Measurements from ENCODE around the gene DCTPP1.
"Not testable (repeated sequence)": the region's sequence is repeated elsewhere in the genome, so short reads cannot be mapped to it uniquely, and the experiment has no call there.

The DCTPP1 gene

DNA sequence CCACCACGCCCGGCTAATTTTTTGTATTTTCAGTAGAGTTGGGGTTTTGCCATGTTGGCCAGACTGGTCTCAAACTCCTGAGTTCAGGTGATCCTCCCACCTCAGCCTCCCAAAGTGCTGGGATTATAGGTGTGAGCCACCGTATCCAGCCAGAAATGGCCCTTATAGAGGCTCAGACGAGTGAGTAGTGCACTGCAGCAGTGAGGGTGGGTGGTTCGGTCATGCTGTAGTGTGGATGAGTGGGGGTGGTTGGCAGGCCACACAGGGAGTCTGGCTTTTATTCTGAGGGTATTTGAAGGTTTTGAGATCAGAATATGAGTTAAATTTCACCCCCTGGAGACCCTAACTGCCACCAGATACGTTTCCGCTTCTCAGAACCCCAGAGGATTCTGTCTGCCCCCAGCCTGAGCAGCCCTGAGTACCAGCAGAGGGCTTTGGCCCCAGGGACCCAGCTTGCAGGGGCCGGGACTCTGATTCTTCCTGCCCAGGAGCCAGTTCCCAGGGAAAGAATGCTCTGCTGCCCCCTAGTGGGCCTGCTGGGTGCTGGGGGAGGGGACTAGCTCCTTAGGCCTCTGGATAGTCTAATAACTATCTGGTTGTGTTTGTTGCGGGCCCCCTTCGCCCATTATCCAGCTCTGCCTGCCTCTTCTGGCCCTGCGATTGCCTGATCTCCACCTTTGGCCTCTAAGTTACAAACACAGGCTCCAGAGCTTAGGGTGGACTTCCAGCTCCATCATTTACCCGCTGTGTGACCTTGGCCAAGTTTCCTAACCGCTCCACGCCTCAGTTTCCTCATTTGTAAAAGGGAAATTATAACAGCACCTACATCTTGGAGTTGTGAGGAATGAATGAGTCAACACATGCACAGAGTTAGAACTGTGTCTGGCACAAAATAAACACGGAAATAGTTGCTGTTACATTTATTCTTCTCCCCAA, 20.4 kb downstream of the DCTPP1 start:
- peak; percentile 59 to 72 for DNase-seq

DNA sequence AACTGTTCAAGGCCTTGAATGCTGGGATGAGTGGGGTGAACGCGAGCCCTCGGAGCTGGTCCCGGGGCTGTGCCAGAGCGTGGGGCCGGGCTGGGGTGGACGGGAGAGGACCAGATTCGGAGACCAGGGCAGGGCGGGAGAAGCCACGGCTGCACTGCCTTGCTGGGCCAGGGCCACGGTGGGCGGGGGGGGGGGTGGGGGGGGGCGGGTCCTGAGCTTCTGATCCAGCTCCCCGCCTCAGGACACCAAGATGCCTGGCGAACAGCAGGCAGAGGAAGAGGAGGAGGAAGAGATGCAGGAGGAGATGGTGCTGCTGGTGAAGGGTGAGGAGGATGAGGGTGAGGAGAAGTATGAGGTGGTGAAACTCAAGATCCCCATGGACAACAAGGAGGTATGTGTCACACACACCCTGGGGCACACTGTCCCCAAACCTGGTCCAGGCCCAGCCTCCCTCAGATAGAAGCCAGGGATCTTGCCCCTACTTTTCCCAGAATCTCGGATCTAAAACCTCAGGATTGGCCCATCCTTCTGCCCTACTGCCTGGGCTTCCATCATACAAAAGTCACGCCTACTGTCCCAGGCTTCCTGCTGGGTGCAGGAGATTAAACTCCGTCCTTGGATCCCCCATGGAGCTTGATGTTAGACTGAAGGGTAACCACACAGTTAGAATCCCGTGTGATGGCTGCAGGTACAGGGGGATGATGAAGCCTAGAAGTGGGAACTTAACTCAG, 21.9 kb downstream of the DCTPP1 start:
- DNase-seq: no peak

DNA sequence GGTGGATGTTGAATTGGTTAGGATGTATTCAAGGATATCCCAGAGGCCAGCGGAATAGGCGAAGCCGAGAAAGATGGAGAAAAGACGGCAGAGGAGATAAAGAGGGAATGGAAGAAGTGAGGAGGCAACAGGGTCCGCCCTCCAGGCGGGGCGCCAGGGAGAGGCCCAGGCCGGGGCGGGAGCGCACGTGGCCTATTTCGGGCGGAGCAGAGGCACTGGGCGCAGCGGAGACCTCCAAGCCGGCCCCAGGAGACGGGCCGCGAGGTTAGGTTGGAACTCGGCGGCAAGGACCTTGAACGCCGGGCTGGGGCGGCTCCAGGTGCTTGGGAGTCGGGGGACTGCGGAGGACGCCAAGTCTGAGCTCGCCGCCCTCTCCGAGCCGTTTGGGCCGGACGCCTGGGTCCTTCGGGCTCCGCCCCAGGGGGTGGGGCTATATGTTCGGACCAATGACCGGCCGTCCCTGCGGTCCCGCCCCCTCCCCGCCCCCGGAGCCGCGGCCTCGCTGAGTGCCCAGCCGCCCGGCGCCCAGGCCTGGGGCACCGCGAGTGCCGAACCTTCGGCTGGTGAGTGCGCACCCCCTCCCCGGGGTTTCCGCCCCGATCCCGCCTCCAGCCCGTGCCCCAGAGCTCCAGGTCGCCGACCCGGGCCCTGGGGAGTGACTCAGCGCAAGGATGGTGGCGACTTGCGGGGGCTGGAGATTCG, 22.6 kb downstream of the DCTPP1 start, which contains the start of gene ZNF771:
Gene ZNF771, plus strand, starts transcription at position 505 of the 702 bp plus-strand sequence. CDS start 448 bp downstream, outside the sequence.
- DNase-seq: peak; percentile 60 to 61

DNA sequence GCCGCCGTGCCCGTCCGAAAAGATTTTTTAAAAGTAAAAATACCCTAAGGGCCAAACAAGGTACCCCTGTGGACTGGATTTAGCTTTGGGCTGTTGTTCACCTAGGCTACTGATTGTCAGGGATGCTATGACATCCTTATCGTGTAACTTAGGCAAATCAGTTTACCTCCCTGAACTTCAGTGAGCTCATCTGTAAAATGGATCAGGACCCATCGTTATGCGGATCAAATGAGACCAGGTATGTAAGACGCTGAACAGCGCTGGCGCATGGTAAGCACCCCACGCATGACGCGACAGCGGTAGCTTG, 23.1 kb downstream of the DCTPP1 start:
- no peak for DNase-seq

DNA sequence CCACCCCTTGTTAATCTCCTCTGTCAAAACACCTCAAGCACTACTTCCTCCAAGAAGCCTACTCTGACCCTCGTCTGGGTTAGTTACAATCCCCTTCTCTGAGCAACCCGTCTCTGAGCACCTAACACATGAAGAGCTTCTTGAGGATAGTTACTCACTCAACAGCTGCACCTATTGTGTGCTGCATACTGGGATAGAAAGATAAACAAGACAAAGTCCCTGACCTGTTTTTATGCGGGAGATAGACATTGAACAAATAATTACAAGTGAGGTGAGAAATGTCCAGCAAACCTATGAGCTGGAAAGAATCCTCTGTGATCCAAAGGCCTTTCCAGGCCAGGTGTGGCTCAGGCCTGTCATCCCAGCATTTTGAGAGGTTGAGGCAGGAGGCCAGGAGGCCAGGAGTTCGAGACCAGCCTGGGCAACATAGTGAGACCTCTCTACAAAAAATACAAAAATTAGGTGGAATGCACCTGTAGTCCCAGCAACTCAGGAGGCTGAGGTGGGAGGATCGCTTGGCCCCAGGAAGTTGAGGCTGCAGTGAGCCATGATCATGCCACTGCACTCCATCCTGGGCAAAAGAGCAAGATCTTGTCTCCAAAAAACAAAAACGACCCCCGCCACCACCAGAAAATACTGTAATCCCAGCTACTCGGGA, 27.9 kb downstream of the DCTPP1 start:
- DNase-seq: no peak

DNA sequence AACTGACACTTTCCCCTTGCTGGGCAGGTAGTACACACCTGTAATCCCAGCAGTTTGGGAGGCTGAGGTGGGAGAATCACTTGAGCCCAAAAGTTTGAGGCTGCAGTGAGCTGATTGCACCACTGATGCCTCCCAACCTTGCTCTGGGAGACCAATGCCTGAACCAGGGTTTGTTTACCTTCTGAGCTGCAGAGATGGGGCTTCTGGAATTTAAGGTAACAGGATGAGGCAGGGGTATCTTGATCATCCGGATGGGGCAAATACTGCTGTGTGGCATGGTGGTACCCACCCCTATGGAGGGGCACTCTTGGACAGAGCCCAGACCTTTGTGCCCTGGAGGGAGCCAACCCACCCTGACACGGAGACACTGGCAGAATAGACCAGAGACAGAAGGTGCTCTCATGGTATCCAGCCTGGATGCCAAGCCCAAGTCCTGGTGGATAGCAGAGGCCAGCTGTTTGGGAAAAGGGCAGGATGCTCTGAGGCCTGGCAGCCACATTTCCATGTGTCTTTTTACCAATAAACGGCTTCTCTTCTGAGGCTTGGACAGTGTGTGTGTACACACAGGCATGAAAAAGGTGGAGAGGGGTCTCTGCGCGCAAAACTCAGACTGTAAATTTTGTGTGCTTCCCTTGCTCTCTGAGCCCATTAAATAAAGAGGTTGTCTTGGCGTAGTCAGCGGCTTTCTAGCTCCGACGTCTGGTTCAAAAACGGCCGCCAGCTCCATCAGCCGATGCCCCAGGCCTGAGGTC, 30.2 kb downstream of the DCTPP1 start:
- no peak for DNase-seq

DNA sequence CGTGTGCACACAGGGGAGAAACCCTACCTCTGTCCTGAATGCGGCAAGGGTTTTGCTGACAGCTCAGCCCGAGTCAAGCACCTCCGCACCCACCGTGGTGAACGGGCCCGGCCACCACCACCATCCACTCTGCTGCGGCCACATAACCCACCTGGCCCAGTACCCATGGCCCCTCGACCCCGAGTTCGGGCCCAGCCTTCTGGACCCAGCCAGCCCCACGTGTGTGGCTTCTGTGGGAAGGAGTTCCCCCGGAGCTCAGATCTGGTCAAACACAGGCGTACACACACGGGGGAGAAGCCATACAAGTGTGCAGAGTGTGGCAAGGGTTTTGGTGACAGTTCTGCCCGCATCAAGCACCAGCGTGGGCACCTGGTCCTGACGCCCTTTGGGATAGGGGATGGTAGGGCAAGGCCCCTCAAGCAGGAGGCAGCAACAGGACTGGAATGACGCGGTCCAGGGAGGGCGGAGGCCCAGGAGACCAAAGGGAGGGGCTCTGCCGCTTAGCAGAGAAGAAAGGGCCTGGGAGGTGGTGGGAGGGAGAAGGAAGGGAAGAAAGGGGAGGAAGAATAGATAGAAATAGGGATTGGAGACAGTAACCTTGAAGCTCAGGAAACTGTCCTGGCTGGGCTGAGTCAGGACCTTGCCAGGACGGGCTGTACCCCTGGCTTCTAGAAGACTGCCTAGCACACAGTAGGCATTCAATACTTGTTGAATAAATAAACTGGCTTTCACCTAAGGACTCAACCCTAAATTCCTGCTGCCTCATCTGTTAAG, 31.0 kb downstream of the DCTPP1 start:
- no peak for DNase-seq

DNA sequence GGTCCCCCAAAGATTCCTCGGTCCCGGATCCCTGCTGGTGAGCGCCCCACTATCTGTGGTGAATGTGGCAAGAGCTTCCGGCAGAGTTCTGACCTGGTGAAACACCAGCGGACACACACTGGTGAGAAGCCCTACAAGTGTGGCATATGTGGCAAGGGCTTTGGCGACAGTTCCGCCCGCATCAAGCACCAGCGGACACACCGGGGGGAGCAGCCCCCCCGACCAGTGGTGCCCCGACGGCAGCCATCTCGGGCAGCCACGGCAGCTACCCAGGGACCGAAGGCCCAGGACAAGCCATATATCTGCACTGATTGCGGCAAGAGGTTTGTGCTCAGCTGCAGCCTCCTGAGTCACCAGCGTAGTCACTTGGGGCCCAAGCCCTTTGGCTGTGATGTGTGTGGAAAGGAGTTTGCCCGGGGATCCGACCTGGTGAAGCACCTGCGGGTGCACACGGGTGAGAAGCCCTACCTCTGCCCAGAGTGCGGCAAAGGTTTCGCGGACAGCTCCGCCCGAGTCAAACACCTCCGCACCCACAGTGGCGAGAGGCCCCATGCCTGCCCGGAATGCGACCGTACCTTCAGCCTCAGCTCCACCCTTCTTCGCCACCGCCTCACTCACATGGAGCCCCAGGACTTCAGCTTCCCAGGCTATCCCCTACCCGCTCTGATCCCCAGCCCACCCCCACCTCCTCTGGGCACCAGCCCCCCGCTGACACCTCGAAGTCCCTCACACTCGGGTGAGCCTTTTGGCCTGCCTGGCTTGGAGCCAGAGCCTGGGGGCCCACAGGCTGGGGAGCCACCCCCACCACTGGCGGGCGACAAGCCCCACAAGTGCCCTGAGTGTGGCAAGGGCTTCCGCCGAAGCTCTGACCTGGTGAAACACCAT, 31.8 kb downstream of the DCTPP1 start:
- DNase-seq: no peak

DNA sequence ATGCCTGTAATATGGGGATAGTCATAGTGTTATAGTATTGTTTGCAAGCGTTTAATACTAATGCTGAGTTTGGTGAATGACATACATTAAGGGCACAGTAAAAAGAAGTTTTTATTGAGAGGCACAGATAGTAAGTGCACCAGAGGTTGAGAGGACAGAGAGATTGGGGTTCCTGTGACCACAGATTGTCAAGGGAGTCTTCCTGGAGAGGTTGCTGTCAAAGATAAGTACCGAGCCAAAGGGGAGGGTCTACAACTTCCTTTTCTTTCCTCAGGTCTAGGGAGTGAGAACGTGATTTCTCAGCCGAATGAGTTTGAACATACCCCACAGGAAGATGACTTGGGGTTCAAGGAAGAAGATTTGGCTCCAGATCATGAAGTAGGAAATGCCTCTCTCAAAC, 32.8 kb downstream of the DCTPP1 start:
- DNase-seq: no peak

DNA sequence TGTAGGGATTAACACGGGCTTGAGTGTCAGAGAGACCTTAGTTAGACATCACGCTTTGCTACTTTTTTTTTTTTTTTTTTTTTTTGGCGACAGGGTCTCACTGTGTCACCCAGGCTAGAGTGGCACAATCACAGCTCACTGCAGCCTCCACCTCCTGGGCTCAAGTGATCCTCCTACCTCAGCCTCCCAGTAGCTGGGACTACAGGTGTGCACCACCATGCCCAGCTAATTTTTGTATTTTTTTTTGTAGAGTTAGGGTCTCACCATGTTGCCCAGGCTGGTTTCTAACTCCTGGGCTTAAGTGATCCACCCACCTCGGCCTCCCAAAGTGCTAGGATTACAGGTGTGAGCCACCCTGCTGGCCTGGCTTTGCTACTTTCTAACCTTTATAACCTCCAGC, 33.2 kb downstream of the DCTPP1 start:
- DNase-seq: not testable (repeated sequence)

DNA sequence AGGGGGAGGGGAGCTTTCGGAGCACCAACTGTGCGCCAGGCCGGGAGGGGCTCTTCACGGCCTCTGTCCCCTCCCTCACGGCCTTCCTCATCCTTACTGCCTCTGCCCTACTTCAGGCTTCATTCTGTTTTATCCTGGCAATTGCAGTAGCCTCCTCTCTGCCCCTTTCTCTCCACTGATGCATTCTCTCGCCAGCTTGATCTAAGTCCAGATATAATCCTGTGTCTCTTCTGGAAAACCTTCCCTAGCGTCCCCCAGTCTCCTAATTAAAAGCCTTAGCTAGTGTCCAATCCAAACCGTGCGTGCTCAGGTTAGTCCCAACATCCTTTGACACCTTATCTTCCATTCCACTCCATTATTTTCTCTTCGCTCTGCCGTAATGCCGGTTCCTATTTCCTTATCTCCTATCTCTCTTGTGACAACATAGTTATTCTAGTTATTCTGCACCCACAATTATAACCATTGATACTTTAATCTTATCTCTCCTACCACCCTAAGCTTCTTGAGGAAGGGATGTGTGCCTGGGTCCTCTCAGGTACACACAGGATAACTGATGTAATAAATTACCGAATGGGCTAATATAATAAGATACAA, 33.7 kb downstream of the DCTPP1 start:
- DNase-seq: no peak

DNA sequence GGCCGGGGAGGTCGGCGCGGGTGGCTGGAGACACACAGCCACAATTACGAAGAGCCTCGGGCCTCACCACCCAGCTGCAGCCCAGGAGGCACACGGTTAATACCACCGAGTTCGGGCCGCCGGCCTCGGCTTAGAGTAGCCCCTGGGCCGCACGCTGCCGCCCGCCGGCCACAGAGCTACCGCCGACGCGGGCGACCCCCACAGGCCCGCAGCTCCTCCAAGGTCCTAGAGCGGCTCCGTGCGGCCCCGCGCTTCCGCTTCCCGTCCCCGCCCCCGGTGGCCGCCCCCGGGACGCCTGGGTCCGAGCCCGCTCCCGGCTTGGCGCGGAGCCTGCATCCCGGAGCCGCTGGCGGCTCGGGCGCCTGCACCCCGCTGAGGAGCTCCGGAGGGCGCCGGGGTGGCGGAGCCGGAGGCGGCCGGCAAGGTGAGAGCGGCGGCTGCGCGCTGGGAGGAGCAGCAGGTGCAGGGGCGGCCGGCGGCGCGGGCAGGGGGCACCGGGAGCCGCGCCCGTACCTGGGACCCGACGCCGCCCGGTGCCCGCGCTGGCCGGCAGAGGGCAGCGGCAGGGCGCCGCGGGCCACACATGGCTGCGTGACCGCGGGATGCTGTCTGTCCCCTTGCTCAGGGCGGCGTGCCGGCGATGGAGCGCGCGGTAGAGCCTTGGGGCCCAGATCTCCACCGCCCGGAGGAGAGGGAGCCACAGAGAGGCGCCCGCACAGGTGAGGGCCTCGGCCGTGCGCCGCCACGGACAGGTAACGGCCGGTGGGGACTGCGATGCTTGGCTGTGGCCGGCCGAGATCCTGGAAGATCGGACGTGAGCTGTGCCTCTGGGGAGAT, 34.5 kb downstream of the DCTPP1 start, which contains the start of gene ZNF48:
Gene ZNF48, plus strand, starts transcription at position 266 of the 837 bp plus-strand sequence. Its CDS starts 375 bp downstream, at position 641.
- peak; percentile 24 to 36 for DNase-seq

DNA sequence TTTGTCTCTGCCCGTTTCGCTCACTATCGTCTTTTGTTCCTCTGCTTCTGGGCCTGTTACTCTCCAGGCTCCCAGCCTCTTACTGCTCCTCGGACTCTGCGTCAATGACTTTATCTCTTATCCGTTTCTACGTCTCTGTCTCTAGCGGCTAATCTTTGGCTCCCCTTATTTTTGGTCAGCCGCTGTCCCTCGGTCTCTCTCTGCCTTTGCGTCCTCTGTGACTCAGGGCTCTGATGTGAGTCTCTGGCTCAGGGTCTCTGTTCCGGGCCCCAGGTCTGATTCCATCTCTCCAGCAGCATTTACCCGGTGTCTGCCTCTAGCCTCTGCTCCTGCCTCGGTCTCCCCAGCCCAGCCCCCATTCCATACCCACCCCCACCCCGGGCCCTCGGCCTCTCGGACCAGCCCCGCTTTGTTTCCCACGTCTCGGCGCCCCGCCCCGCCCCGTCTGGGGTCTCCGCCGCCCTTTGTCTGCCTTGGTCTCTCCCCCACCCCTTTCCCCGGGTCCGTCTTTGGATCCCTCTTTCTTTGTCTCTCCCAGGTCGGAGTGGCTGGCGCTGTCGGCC, 35.2 kb downstream of the DCTPP1 start:
- DNase-seq: no peak

DNA sequence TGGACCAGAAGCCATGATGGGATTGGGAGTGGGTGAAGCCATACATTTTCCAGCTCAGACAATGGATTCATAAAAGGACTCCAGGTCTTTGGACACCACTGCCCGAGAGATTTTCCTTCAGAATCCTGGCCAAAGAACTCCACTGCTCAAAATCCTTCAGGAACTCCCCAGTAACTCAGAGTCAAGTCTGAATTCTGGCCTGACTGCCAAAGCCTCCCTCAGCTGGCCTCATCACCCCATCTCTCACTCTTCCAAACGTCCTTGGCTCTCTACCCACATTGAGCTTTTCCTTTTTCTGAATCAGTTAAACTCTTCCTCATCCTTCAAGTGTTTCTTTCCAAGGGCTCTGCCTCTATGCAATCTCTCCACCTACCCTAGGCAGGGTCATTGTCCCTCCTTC, 46.3 kb downstream of the DCTPP1 start:
- DNase-seq: no peak

DNA sequence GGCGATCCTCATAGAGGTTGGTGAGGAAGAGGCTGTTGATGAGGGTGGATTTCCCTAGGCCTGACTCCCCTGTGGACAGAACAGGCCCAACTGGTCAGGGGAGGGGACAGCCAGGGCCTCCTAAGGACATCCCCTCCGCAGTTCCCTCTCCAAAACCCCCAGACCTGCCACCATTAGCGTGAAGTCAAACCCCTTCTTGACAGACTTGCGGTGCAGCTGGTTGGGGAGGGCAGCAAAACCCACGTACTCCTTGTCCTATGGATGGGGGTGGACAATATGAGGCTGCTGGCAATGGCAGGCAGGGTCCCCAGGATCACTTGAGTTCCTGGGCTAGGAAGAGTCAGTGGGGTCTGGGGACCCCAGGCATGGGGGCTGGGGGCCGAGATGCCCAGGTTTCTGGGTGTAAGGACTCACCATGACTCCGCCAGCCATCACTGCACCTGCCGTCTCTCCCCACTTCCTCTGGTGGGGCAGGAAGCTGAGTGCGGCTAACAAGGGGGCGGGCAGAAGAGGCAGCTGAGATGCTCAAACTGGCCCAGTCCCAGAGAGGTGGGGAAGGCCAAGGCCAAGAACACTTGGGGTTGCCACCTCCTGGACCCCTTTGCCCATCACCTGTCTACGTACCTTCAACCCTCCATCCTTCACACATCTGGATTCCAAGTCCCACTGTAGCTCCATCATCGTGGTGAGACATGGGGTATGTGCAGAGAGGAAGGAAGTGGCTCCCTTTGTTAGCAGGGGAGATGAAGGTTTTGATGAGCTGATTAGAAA, 47.5 kb downstream of the DCTPP1 start, which contains the start of gene SEPTIN1:
Gene SEPTIN1, minus strand, starts transcription at position 451 of the 771 bp plus-strand sequence. Its CDS starts 19 bp downstream, at position 432.
- no peak for DNase-seq

DNA sequence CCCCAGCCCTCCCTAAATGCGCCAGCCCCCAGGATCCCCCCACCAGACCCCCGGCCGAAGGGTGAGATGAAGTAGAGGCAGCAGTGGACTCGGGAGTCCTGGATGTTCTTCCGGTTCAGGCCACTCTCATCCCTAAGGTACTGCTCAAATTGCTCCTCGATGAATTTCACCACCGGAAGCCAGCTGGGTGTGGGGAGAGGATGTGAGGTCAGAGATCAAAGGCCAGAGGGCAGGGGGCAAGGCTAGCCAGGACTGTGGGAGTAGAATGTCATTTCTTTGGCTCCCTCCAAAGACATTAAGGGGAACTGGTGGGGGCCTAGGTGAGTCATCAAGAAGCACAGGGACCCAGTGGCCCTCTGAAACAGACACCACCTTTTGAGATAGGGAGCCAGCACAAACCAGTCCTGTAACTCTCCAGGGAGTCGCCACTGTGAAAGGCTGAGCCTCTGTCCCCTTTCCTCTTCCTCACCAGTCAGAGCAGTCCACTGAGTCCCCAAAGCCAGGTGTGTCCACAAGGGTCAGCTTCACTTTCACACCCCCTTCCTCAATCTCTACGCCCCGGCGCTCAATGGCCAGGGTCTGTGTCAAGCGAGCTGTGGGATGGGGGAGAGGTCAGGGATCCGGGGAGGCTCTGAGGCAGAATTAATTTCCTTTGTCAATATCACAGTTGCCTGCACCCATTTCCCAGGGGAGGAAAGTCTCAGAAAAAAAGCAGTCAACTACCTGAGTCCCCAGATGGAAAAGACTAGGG, 48.4 kb downstream of the DCTPP1 start:
- no peak for DNase-seq

DNA sequence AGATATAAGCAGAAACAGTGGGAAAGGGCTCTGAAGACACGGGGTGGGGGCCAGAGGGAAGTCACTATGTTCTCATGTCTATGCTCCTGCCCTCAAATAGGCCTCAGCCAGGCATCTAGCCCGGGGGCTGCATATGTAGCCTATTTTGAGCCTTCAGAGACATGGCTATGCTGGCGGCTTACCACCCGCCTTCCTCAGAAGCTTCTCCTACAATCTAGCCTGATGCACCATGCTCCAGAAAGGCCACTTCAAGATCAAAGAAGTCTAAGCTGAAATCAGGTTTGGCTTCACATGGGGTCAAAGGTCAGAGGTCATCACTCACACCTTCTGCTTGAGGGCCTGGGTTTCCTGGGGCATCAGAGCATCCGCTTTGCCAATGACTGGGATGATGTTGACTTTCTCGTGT, 49.0 kb downstream of the DCTPP1 start:
- no peak for DNase-seq

All from Kasumi-1 (cell line).